Nephron progenitor cell (in vitro differentiated cells): ENCODE data around the gene PFN3.
"Not testable (repeated sequence)": the region's sequence is repeated elsewhere in the genome, so short reads cannot be mapped to it uniquely, and the experiment has no call there.

Experiments
- DNase-seq: peaks from one replicate; pipeline ENCODE4 v3.0.0; 2021
- H3K27ac Mint-ChIP-seq: 2 replicates; pipeline ENCODE4 v1.8.0; 2021; ENCODE audit warnings: mild to moderate bottlenecking, moderate library complexity, mixed read lengths
- H3K27me3 Mint-ChIP-seq: 2 replicates; pipeline ENCODE4 v1.8.0; 2021; ENCODE audit warnings: mild to moderate bottlenecking, low read depth, mixed read lengths; ENCODE audit not compliant: poor library complexity
- H3K36me3 Mint-ChIP-seq: 2 replicates; pipeline ENCODE4 v1.8.0; 2021; ENCODE audit warnings: low read depth, mixed read lengths
- H3K4me1 Mint-ChIP-seq: 2 replicates; pipeline ENCODE4 v1.8.0; 2021; ENCODE audit warnings: mixed read lengths
- H3K4me3 Mint-ChIP-seq: 2 replicates; pipeline ENCODE4 v1.8.0; 2021; ENCODE audit warnings: mild to moderate bottlenecking, moderate library complexity, mixed read lengths
- H3K9me3 Mint-ChIP-seq: 2 replicates; pipeline ENCODE4 v1.8.0; 2021; ENCODE audit warnings: mild to moderate bottlenecking, moderate library complexity, mixed read lengths
- CTCF ChIP-seq: fragments of 200-600 bp; sonication (generic); IDR thresholded peaks from 2 replicates; pipeline ENCODE4 v1.5.0; 2021; ENCODE audit warnings: antibody characterized with exemption

PFN3 gene

GRCh38 chr5:177419046-177419445, 18.6 kb upstream of the PFN3 start:
- H3K27me3 Mint-ChIP-seq, result peaks cover 6% of the 10 kb centered on the region
- no peak overlapping the region for H3K4me3 Mint-ChIP-seq
- no peak for TF ChIP-seq CTCF
- H3K36me3 Mint-ChIP-seq, result no peaks in the 10 kb centered on the region
- no peaks in the 10 kb centered on the region for H3K9me3 Mint-ChIP-seq
- DNase-seq, result no peak
- no peak overlapping the region for H3K27ac Mint-ChIP-seq
- H3K4me1 Mint-ChIP-seq, result peaks cover 9% of the 10 kb centered on the region

DNA sequence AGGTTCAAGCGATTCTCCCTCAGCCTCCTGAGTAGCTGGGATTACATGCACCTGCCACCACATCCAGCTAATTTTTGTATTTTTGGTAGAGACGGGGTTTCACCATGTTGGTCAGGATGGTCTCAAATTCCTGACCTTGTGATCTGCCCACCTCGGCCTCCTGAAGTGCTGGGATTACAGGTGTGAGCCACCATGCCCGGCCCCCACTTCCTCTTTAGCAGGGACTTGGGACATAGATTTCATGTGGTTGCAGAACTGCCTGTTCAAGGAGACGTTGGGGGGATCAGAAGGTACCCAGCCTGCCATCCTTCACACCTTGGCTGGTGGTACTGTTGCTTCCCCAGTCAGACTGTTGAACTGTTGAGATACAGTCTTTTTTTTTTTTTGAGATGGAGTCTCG, 16.6 kb upstream of the PFN3 start:
- H3K36me3 Mint-ChIP-seq, DNase-seq, H3K27ac Mint-ChIP-seq, H3K4me3 Mint-ChIP-seq, H3K9me3 Mint-ChIP-seq: not testable (repeated sequence)
- H3K4me1 Mint-ChIP-seq, result peaks cover 15% of the 10 kb centered on the region
- H3K27me3 Mint-ChIP-seq, result peaks cover 13% of the 10 kb centered on the region

DNA sequence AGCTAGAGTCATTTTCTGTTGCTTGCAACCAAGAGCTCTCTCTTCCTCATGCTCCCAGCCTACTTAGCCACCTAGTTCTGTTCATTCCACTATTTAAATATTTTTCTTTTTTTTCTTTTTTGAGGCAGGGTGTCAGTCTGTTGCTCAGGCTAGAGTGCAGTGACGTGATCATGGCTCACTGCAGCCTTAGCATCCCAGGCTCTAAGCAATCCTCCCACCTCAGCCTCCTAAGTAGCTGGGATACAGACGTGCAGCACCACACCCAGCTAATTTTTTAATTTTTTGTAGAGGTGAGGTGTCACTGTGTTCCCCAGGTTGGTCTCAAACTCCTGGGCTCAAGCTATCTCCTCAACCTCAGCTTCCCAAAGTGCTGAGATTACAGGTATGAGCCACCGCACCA, 14.0 kb upstream of the PFN3 start:
- no peak overlapping the region for H3K27ac Mint-ChIP-seq
- no peak for TF ChIP-seq CTCF
- no peak overlapping the region for H3K4me3 Mint-ChIP-seq
- DNase-seq, result no peak
- peaks cover 22% of the 10 kb centered on the region for H3K27me3 Mint-ChIP-seq
- no peaks in the 10 kb centered on the region for H3K36me3 Mint-ChIP-seq
- H3K9me3 Mint-ChIP-seq, result no peaks in the 10 kb centered on the region
- peaks cover 12% of the 10 kb centered on the region for H3K4me1 Mint-ChIP-seq

GRCh38 chr5:177412603-177413233, 12.3 kb upstream of the PFN3 start:
- peaks cover 40% of the 10 kb centered on the region for H3K27me3 Mint-ChIP-seq
- peaks cover 12% of the 10 kb centered on the region for H3K4me1 Mint-ChIP-seq
- no peak for TF ChIP-seq CTCF
- H3K9me3 Mint-ChIP-seq, result no peaks in the 10 kb centered on the region
- no peaks in the 10 kb centered on the region for H3K36me3 Mint-ChIP-seq
- no peak for DNase-seq
- no peak overlapping the region for H3K27ac Mint-ChIP-seq
- no peak overlapping the region for H3K4me3 Mint-ChIP-seq

GRCh38 chr5:177410575-177410974, 10.1 kb upstream of the PFN3 start:
- no peak overlapping the region for H3K4me3 Mint-ChIP-seq
- no peak overlapping the region for H3K27ac Mint-ChIP-seq
- H3K4me1 Mint-ChIP-seq, result peaks cover 12% of the 10 kb centered on the region
- DNase-seq, result no peak
- H3K27me3 Mint-ChIP-seq, result peaks cover 62% of the 10 kb centered on the region
- no peaks in the 10 kb centered on the region for H3K9me3 Mint-ChIP-seq
- no peak for TF ChIP-seq CTCF
- H3K36me3 Mint-ChIP-seq, result no peaks in the 10 kb centered on the region

- no peaks in the 10 kb centered on the region for H3K36me3 Mint-ChIP-seq
- H3K27ac Mint-ChIP-seq, result no peak within 1 kb of the TSS
- no peak for DNase-seq
- peaks cover 12% of the 10 kb centered on the region for H3K4me1 Mint-ChIP-seq
- H3K9me3 Mint-ChIP-seq, result no peaks in the 10 kb centered on the region
- no peak within 1 kb of the TSS for H3K4me3 Mint-ChIP-seq
- TF ChIP-seq CTCF, result no peak
- peaks cover 71% of the 10 kb centered on the region for H3K27me3 Mint-ChIP-seq
Observed at GRCh38 chr5:177409043-177409801, 8.8 kb upstream of the PFN3 start, which contains the start of gene F12. Gene F12 (minus strand): TSS chr5:177409564. CDS start chr5:177409527, 37 bp downstream.
